Neural progenitor cell (in vitro differentiated cells): ENCODE measurements around the gene ORM1.

Source experiments
- EZH2phosphoT487 ChIP-seq: fragments of 200-600 bp; sonication (generic); IDR thresholded peaks from 2 replicates; pipeline ENCODE4 v1.6.1; 2017; ENCODE audit warnings: antibody characterized with exemption
- TF ChIP-seq, protein P1 (sequence below): fragments of 200-600 bp; sonication (generic); IDR thresholded peaks from 2 replicates; pipeline ENCODE4 v1.5.1; 2017; ENCODE audit warnings: antibody characterized with exemption, mild to moderate bottlenecking

DNA sequence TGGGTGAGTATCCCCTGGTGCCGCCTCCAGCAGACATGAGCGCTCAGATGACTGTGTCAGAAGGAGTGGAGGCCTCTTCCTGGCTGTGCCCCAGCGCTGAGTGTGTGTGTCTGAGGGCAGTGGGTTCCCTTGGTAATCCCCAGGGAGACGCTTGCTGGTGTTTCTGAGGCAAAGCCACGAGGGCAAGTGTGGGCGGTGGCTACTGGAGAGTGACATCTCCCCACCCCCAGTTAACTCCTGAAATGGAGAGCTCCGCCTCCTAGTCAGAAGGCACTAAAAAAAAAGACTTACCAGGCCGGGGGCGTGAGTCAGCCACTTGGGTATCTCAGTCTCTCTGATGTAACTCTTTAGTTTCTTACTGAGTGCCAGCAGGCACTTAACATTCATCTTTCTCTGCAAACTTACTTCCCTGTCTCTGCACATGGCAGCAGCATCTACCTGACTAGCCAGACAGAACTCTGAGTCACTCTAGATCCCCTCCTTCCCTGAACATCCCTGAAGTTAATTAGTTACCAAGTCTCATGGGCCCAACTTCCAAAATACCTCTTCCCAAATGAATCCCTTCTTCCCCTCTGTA lies 26.1 kb downstream of the ORM1 start:
- TF ChIP-seq, protein P1, sequence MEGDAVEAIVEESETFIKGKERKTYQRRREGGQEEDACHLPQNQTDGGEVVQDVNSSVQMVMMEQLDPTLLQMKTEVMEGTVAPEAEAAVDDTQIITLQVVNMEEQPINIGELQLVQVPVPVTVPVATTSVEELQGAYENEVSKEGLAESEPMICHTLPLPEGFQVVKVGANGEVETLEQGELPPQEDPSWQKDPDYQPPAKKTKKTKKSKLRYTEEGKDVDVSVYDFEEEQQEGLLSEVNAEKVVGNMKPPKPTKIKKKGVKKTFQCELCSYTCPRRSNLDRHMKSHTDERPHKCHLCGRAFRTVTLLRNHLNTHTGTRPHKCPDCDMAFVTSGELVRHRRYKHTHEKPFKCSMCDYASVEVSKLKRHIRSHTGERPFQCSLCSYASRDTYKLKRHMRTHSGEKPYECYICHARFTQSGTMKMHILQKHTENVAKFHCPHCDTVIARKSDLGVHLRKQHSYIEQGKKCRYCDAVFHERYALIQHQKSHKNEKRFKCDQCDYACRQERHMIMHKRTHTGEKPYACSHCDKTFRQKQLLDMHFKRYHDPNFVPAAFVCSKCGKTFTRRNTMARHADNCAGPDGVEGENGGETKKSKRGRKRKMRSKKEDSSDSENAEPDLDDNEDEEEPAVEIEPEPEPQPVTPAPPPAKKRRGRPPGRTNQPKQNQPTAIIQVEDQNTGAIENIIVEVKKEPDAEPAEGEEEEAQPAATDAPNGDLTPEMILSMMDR: no peak
- no peak for TF ChIP-seq EZH2phosphoT487
